AG09309 (cell line): ENCODE results near the gene WDR47.
"Not testable (repeated sequence)": the region's sequence is repeated elsewhere in the genome, so short reads cannot be mapped to it uniquely, and the experiment has no call there.

ENCODE experiments used
- DNase-seq: peaks from one replicate; pipeline ENCODE4 v3.0.0-alpha.2; 2010; ENCODE audit warnings: low read depth
- H3K4me3 ChIP-seq: 2 replicates; pipeline ENCODE4 v1.5.1; 2011; ENCODE audit warnings: mild to moderate bottlenecking, low read depth, low read length, moderate library complexity; ENCODE audit not compliant: control insufficient read depth
- CTCF ChIP-seq: IDR thresholded peaks from 2 replicates; pipeline ENCODE4 v1.5.1; 2011; ENCODE audit warnings: mild to moderate bottlenecking, low read depth, low read length, inconsistent platforms; ENCODE audit not compliant: insufficient read depth, control insufficient read depth; ENCODE audit errors: missing control alignments

WDR47 gene

GRCh38 chr1:108936170-108936569 is 105.7 kb downstream of the WDR47 start:
- H3K4me3 ChIP-seq = no peak overlapping the region
- TF ChIP-seq CTCF = no peak
- no peak for DNase-seq

DNA sequence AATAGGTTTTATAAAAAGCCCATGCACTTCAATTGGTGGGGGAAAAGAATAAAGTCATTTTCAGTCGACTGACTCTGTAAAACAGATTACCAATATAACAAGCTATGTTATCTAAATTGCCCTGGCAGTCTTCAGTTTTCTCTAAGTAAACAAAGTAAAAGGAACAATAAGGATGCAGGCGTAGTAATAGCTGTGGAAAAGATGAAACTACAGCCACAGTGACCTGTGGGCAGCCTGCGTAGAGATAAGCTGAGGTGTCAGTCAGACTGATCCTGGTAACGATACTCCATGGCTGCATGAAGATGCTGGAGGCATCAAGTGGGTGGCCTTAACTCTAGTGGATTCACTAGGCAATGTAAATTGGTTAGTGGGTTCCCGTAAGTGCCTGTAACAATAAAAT is 108.0 kb downstream of the WDR47 start:
- TF ChIP-seq CTCF = no peak
- DNase-seq = no peak
- H3K4me3 ChIP-seq = no peak overlapping the region

DNA sequence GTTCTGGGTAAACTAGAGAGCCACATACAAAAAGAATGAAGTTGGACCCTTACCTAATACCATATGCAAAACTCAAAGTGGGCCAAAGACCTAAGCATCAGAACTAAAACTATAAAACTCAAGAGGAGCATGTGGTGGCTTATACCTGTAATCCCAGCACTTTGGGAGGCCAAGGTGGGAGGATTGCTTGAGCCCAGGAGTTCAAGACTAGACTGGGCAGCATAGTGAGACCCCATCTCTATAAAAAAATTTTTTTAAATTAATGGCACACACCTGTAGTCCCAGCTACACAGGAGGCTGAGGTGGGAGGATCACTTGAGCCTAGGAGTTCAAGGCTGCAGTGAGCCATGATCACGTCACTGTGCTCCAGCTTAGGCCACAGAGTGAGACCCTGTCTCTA is 114.3 kb downstream of the WDR47 start:
- H3K4me3 ChIP-seq = not testable (repeated sequence)

GRCh38 chr1:108925920-108926319 is 116.0 kb downstream of the WDR47 start:
- TF ChIP-seq CTCF = no peak
- no peak for DNase-seq
- H3K4me3 ChIP-seq = no peak overlapping the region

More for the DNA sequence above, 114.3 kb downstream of the WDR47 start:
- not testable (repeated sequence) for DNase-seq
